ENCODE measurements around the gene PRPF31.

PRPF31 gene

GRCh38 chr19:54107876-54108490 is 7.6 kb upstream of the PRPF31 start:
- no peak for DNase-seq (ENCODE audit: low spot score)

GRCh38 chr19:54108496-54108895 is 7.1 kb upstream of the PRPF31 start:
- no peak for DNase-seq (ENCODE audit: low spot score)

GRCh38 chr19:54109651-54110050 is 5.9 kb upstream of the PRPF31 start:
- no peak for DNase-seq (ENCODE audit: low spot score)

GRCh38 chr19:54114340-54115108 is 1.0 kb upstream of the PRPF31 start:
- DNase-seq (ENCODE audit: low spot score), result peak; percentile 64

DNA sequence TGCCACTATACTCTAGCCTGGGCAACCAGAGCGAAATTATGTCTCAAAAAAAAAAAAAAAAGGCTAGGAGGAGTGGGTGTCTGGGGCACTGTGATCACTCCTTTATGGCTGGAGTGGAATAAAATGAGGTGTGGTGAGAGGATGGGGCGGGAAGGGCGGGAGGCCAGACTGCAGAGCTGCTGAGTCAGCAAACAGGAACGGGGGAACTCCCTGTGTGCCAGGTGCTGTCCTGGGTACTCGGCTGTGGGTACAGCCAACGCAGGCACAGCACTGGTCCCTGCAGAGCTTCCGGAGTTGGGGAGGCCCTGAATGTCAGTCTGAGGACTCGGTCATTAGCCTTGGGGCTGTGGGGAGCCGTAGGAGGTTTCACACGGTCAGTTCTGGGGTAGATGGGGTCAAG is 5.7 kb downstream of the PRPF31 start:
- no peak for DNase-seq (ENCODE audit: low spot score)

DNA sequence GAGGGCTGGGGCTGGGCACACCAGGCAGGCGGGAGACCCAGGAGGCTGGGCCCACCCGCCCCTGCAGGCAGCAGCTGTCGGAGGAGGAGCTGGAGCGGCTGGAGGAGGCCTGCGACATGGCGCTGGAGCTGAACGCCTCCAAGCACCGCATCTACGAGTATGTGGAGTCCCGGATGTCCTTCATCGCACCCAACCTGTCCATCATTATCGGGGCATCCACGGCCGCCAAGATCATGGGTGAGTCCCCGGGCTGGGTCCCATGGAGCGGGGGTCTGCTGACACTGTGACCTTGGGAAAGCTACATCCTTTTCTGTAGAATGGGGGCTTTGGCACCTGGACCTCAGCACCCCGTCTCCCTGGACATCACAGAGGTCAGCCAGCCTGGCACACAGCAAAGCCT is 8.1 kb downstream of the PRPF31 start:
- no peak for DNase-seq (ENCODE audit: low spot score)

DNA sequence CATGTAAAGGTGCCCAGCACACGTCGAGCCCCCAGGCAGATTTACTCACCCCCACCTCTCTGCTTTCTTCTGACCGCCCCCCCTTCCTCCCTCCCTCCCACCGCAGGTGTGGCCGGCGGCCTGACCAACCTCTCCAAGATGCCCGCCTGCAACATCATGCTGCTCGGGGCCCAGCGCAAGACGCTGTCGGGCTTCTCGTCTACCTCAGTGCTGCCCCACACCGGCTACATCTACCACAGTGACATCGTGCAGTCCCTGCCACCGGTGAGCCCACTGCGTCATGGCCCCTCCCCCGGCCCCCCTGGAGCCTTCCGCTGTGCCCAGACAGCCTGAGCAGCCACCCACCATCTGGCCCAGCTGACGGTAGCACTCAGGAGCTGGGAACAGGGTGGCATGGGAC is 8.8 kb downstream of the PRPF31 start:
- DNase-seq (ENCODE audit: low spot score), result no peak

GRCh38 chr19:54125713-54126112 is 10.2 kb downstream of the PRPF31 start:
- no peak for DNase-seq (ENCODE audit: low spot score)

DNA sequence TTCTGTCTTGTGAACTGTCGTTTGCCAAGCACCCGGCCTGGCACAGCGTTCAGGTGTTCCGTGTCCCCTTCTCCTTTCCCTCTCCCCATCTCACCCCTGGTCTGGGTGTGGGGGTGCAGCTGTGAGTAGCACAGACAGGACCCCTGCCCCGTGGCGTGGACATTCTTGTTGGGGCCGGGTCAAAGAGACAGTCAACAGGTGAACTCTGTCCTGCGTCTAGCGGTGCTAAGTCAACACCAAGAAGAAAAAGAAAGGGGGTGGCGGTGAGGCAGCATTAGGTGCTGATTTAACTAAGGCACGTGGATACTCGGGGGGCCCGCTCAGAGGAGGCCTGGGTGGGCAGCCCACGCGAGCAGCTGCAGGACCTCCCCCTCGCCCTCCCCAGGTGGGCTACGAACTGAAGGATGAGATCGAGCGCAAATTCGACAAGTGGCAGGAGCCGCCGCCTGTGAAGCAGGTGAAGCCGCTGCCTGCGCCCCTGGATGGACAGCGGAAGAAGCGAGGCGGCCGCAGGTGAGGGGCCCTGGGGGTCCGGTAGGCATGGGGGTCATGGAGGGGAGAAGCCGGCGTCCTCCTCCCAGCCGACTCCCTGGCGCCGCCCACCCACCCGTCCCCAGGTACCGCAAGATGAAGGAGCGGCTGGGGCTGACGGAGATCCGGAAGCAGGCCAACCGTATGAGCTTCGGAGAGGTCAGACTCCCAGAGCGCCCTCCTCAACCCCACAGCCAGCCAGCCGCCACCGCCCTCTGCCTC is 12.3 kb downstream of the PRPF31 start:
- DNase-seq (ENCODE audit: low spot score), result no peak

- DNase-seq (ENCODE audit: low spot score), result no peak
These were observed 12.8 kb downstream of the PRPF31 start for GRCh38 chr19:54128441-54128725.

DNA sequence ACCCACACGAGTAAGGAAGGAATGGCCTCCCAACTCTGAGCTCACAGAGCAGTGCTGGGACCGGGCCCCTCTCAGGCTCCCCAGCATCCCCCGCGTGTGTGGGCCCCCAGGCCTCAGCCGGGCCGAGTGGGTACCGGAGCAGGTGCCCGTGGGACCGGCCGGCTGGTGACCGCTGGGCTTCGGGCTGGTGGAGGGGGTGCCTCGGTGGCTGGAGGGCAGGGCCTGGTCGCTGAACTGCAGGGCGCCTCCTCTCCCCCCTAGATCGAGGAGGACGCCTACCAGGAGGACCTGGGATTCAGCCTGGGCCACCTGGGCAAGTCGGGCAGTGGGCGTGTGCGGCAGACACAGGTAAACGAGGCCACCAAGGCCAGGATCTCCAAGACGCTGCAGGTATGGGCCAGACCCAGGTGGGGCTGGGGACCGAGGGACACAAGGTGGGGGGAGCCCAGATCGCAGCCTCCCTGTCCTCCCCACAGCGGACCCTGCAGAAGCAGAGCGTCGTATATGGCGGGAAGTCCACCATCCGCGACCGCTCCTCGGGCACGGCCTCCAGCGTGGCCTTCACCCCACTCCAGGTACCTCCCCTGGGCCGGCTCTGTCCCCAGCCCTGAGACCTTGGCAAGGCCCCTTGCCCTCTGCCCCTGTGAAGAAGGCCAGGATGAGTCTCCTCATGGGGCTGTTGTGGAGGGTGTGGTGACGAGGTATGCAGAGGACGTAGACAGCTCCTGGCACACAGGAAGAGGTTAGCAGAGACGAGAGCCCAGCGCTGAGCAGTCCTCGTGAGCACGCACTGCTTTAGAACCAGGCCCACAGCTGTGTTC is 13.5 kb downstream of the PRPF31 start:
- DNase-seq (ENCODE audit: low spot score), result no peak

DNA sequence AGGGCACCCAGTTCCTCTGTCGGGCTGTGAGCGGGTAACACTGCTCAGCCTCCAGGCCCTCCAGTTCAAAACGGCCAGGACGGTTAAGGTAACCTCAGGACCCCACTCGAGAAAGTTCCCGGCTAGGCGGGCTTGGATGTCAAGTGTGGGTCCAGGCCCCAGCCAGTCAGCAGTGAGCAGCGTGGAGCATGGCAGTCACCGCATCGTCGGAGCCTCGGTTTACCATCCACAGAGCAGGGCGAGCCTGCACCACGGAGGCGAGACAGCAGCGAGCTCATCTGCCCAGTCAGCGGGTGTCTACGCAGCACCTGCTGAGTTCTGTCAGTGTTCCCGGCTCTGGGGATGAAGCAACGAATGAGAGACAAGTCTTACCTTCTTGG is 14.1 kb downstream of the PRPF31 start:
- DNase-seq (ENCODE audit: low spot score), result no peak

- DNase-seq (ENCODE audit: low spot score), result no peak
These were observed 17.9 kb downstream of the PRPF31 start for GRCh38 chr19:54133312-54133956.

DNA sequence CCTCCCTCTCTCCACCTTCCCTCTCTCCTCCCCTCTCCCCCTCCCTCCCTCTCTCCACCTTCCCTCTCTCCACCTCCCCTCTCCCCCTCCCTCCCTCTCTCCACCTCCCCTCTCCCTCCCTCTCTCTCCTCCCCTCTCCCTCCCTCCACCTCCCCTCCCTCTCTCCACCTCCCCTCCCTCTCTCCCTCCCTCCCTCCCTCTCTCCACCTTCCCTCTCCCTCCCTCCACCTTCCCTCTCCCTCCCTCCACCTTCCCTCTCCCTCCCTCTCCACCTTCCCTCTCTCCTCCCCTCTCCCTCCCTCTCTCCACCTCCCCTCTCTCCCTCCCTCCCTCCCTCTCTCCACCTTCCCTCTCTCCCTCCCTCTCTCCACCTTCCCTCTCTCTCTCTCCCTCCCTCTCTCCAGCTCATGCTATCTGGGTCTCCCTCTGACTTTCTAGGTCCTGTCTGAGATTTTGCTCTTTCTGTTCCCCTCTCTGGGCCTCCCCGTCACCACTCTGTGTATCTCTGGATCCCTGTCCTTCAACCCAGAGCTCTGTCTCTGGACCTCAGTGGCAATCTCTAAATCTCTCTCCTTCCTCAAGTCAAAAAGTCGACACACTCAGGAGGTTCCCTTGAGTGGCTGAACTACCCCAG is 18.5 kb downstream of the PRPF31 start:
- no peak for DNase-seq (ENCODE audit: low spot score)

- no peak for DNase-seq (ENCODE audit: low spot score)
These were observed 20.7 kb downstream of the PRPF31 start for GRCh38 chr19:54136086-54136863.

DNA sequence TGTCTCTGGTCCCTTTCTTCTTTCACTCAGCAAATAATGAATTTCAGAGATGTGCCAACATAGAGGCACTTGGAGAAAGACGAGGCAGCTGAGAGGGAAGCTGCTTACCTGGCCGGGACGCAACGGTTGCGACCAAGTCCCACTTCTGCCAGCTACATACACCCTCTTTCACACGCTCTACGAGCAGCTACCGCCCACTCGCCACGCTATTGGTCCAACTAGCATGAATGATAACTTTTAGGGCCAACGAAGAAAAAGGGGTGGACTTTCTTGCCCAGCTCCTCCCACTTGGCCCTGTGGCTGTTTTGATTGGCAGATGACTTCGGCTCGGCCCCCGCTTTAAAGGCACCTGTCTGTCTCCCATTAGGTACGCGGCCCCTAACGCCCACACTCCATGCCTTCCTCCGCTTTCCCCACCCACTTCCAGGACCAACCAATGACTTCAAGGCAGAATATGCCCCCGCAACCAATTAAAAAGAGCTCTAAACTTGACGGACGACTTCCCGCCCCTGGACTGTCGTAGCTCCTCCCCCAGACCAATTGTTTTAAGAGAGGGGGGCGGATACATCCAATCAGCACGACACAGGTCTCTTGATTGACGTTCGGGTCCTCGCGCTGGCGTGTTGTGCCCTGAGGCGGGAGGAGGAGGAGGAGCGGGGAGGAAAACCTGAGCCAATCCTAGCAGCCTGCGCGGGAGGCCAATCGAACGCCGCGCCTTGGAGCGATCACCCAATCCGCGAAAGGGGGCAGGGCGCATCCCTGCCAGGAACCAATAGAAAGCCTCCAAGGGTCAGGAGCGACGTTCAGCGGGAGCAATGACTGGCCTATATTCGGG is 21.5 kb downstream of the PRPF31 start:
- DNase-seq (ENCODE audit: low spot score), result peak; percentile 100

- DNase-seq (ENCODE audit: low spot score), result no peak
These were observed 22.3 kb downstream of the PRPF31 start, which contains the start of gene CNOT3 for GRCh38 chr19:54137699-54138488. Gene CNOT3 (plus strand): TSS chr19:54137762. CDS start chr19:54142979, 5,217 bp downstream.

DNA sequence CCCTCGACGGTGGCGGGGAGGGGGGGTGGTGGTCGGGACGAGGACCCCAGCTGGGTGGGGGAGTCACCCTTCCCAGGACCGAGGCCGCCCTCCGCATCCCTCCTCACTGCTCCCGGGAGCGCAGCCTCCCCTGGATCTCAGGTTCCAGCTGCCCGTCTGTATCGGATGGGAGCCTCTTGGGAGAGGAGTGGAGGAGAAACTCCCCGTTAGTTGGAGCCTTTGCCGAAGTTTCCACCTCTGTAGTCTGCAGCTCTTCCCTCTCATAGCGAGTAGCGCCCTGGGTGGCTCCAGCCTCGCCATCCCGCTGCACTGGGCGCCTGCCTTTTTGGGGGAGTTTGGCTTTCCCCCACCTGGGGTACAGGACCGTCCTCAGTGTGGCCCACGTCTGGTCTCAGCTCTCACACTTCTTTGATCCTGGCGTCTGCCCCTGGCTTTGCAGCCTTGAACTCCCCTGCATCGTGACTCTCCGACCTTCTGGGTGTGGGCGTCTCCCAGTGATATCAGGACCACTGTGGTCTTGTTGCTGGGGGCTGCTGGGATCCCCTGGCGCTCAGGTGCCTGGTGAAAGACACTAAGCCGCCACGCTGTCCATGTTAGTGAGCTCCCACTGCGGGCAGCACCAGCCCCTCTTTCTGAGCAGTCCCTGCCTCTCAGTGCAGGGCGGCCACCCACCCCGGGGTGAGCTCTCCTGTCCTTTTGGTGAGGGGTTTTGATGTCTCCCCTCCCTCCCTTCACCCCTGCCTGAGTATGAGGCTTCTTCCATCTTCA is 23.1 kb downstream of the PRPF31 start:
- no peak for DNase-seq (ENCODE audit: low spot score)

Measured in activated CD4-positive, alpha-beta T cell treated with anti-CD3 and anti-CD28 coated beads, Interleukin-2, Interleukin-4, amounts not matched to agents 100 ng/mL and 50 ng/mL, durations not matched to agents 16 hours and 8 hours (primary cell).